Gastroesophageal sphincter (tissue), 4 donors: ENCODE results near the gene NUDT12. TPM values are rescaled to one million over a fixed set of nuclear protein-coding genes. Genes with fewer than 3 reads are reported as not detected.

Experiments used
- ATAC-seq: fragments of 150-250 bp; one replicate; pipeline ENCODE4 v1.9.1; 2016; ENCODE audit warnings: mild to moderate bottlenecking, moderate library complexity
- H3K27ac ChIP-seq, 4 donors: fragments of 200-600 bp; sonication (generic) in 3 of 4; 1 replicate in 3 of 4; 2 replicates in 1 of 4; pipeline ENCODE4 v1.5.1; 2016 to 2019
- H3K27me3 ChIP-seq: fragments of 200-600 bp; sonication (generic); one replicate; pipeline ENCODE4 v1.5.1; 2019
- H3K36me3 ChIP-seq, 2 donors: fragments of 200-600 bp; sonication (generic); one replicate each; pipeline ENCODE4 v1.5.1; 2019; ENCODE audit warnings: control low read depth in 1 of 2
- H3K4me1 ChIP-seq, 3 donors: fragments of 200-600 bp; sonication (generic); 1 replicate in 2 of 3; 2 replicates in 1 of 3; pipeline ENCODE4 v1.5.1; 2016 to 2019; ENCODE audit warnings: control low read depth in 2 of 3
- H3K4me3 ChIP-seq, 2 donors: fragments of 200-600 bp; sonication (generic); one replicate each; pipeline ENCODE4 v1.5.1; 2019; ENCODE audit warnings: mild to moderate bottlenecking in 1 of 2, moderate library complexity in 1 of 2
- H3K9me3 ChIP-seq, 3 donors: fragments of 200-600 bp; sonication (generic); one replicate each; pipeline ENCODE4 v1.5.1; 2017 to 2019; ENCODE audit warnings: control low read depth in 2 of 3
- EP300 ChIP-seq: sonication (generic); formaldehyde crosslinking; IDR thresholded peaks from one replicate; pipeline ENCODE4 v1.6.1; 2017; ENCODE audit warnings: antibody characterized with exemption, mild to moderate bottlenecking
- POLR2A ChIP-seq, 2 donors: fragments of 450-650 bp; IDR thresholded peaks; one replicate each; pipeline ENCODE4 v1.6.1; 2017; ENCODE audit warnings: antibody characterized with exemption in 2 of 2, mild to moderate bottlenecking in 2 of 2, moderate library complexity in 1 of 2
- POLR2AphosphoS5 ChIP-seq: sonication (generic); formaldehyde crosslinking; IDR thresholded peaks from one replicate; pipeline ENCODE4 v1.6.1; 2017; ENCODE audit warnings: antibody characterized with exemption
- WGBS, 2 donors: methylation state at CpG; one replicate each; pipeline ENCODE4 v1.1.5; 2018; ENCODE audit warnings: low coverage in 1 of 2; 5-methylcytosine and 5-hydroxymethylcytosine counted together
- total RNA-seq, 4 donors: library from RNA; depleted of rRNA; stranded (reverse); fragments of >200 nt; gene quantifications; one replicate each; pipeline ENCODE4 v1.1.0, GENCODE V29; 2016
- TF ChIP-seq, protein P1 (sequence below), 4 experiments: fragments of 200-600 bp in 2 of 4; fragments of 450-650 bp in 2 of 4; sonication (generic) in 1 of 4; IDR thresholded peaks; one replicate each; pipeline ENCODE4 v1.5.1; 2017 to 2019; ENCODE audit warnings: antibody characterized with exemption in 4 of 4, mild to moderate bottlenecking in 2 of 4, moderate library complexity in 2 of 4

Gene NUDT12
- total RNA-seq, 4 donors from 2014 or later: 6.2 to 20.7 (median 9.9) TPM

DNA sequence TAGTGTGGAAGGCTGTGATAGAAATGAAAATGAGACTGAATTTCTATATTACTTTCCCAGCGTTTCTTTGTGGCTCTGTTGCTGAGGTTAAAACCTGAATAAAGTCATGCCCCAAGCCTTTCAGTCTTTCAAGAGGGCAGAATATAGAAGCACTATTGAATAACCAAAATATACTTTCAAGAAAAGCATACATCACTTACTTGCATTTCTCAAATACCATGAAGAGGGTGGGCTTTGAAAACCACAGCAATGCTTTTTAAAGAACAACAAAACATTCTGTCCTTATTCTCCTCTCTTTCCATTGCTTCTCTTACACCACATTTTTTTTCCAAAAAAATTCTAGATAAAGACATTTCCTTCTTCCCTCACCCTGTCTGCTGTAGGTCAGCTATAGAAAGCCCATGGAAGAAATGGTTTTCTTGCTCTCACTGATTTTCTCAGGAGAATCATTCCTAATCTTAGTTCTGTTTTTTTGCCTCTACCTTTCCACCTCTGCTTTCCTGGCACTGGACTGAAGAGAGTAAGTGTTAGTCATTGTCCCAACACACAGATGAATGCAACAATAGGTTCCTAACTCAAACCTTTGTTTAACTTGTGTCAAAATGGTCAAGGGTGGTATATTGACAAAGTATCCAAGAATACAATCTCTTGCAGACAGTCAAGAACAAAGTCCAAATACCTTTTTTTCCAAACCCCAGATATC is 51.6 kb downstream of the NUDT12 start:
- Histone ChIP-seq H3K4me3 (no peak overlapping the region), H3K27me3 (no peaks in the 10 kb centered on the region), H3K9me3 (no peaks in the 10 kb centered on the region), H3K4me1 (no peaks in the 10 kb centered on the region), H3K27ac (no peak overlapping the region), H3K36me3 (no peaks in the 10 kb centered on the region)
- WGBS, 2 donors: 67 to 71% methylated on average over 1 of the region's 1 CpG
- no peak for ATAC-seq
- no peak for TF ChIP-seq EP300
- no peak for TF ChIP-seq POLR2A (IDR thresholded peaks at IDR 0.05)
- TF ChIP-seq, protein P1, sequence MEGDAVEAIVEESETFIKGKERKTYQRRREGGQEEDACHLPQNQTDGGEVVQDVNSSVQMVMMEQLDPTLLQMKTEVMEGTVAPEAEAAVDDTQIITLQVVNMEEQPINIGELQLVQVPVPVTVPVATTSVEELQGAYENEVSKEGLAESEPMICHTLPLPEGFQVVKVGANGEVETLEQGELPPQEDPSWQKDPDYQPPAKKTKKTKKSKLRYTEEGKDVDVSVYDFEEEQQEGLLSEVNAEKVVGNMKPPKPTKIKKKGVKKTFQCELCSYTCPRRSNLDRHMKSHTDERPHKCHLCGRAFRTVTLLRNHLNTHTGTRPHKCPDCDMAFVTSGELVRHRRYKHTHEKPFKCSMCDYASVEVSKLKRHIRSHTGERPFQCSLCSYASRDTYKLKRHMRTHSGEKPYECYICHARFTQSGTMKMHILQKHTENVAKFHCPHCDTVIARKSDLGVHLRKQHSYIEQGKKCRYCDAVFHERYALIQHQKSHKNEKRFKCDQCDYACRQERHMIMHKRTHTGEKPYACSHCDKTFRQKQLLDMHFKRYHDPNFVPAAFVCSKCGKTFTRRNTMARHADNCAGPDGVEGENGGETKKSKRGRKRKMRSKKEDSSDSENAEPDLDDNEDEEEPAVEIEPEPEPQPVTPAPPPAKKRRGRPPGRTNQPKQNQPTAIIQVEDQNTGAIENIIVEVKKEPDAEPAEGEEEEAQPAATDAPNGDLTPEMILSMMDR (IDR thresholded peaks at IDR 0.05): no peak
- no peak for TF ChIP-seq POLR2AphosphoS5

DNA sequence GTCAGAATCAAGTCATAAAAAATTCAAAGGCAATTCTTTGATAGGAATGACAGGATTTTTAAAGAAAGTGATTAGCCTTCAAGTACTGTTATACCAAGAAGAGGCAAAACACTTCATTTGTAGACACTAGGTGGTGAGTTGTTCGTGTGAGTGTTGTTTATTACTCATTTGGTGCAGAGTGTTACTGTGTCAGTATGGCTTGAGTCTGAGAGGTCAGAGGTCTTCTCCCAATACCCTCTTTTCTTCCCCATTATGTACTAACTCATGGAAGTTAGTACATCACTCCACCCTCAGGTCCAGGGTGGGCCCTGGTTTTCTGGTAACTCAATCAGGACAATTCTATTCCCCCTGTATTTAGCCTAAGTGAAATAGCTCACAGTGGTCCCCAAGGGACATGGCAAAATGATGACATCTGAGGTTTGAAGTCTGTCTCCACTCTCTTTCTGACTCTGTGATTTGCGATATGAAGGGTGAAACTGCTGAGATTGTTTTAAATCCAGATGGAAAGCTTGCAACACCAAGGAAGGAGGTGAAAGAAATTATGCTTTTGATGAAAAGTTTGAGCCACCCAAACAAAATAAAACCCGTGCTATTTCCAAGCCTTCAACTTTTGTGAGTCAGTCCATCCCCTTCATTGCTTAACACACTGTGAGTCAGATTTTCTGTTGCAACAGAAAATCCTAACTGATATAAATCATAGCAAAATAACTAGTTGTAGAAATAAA is 56.8 kb downstream of the NUDT12 start:
- H3K4me1 ChIP-seq: no peaks in the 10 kb centered on the region
- TF ChIP-seq, protein P1 (IDR thresholded peaks at IDR 0.05): no peak
- TF ChIP-seq EP300 (no peak), POLR2AphosphoS5 (no peak), POLR2A (IDR thresholded peaks at IDR 0.05) (no peak)
- no peaks in the 10 kb centered on the region for H3K27me3 ChIP-seq
- no peaks in the 10 kb centered on the region for H3K36me3 ChIP-seq
- H3K27ac ChIP-seq: no peak overlapping the region
- H3K9me3 ChIP-seq: no peaks in the 10 kb centered on the region
- no peak overlapping the region for H3K4me3 ChIP-seq
- 73 to 78% methylated on average over 3 of the region's 3 CpGs for WGBS, 2 donors
- no peak for ATAC-seq

DNA sequence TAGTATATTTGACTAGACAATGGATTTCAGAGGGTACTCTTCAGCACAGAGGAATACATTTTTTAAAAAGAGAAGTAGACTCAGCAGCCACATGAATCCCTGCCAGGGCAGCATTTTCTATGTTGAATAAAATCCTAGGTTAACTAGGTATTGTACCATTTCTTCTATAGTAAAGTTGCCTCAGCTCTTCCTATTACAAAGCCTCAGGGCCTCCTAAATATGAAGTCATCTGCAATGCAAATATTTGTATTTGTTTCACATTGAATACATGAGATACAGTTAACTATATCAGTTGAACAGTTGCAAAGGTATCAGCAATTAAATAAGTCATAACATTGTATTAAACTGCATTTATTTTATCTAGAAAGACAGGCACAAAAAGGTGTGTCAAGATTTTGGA is 59.5 kb downstream of the NUDT12 start:
- H3K27me3 ChIP-seq: no peaks in the 10 kb centered on the region
- no peak overlapping the region for H3K27ac ChIP-seq
- H3K4me1 ChIP-seq: peaks cover 0 to 11% (median 0%) of the 10 kb centered on the region in 3 donors
- ATAC-seq: no peak
- H3K4me3 ChIP-seq: no peak overlapping the region
- H3K9me3 ChIP-seq: no peaks in the 10 kb centered on the region
- TF ChIP-seq, protein P1 (IDR thresholded peaks at IDR 0.05): no peak
- TF ChIP-seq POLR2AphosphoS5: no peak
- no peak for TF ChIP-seq POLR2A (IDR thresholded peaks at IDR 0.05)
- no peak for TF ChIP-seq EP300
- no peaks in the 10 kb centered on the region for H3K36me3 ChIP-seq

DNA sequence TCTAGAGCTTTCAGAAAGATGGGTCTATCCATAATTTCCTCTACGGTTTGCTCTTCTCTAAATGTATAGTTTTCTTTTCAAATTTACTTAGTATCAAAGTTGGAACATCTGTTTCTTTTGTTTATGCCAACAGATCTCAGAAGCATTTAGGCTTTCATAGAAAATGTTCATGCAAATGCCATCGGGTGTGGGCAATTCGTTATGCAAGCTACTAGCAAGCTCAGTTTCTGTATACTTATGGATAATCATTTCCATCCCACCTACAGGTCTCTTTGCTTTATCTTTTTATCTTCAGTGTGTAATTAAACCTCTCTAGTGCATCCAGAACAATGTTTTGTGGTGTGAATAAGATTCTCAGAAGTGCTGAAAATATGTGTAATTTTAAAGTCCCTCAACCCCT is 59.9 kb downstream of the NUDT12 start:
- ATAC-seq: no peak
- no peak for TF ChIP-seq POLR2AphosphoS5
- TF ChIP-seq, protein P1 (IDR thresholded peaks at IDR 0.05): no peak
- TF ChIP-seq POLR2A (IDR thresholded peaks at IDR 0.05): no peak
- TF ChIP-seq EP300: no peak
- Histone ChIP-seq H3K4me3 (no peak overlapping the region), H3K36me3 (no peaks in the 10 kb centered on the region), H3K27ac (no peak overlapping the region), H3K4me1 (peaks cover 0 to 14% (median 0%) of the 10 kb centered on the region in 3 donors), H3K9me3 (no peaks in the 10 kb centered on the region), H3K27me3 (no peaks in the 10 kb centered on the region)
- 55 to 65% methylated on average over 3 of the region's 3 CpGs for WGBS, 2 donors
